GM12872 (cell line): ENCODE results near the gene CHN2.

Experiments used
- TF ChIP-seq, protein P1 (sequence below): IDR thresholded peaks from 3 replicates; pipeline ENCODE4 v1.5.1; 2011; ENCODE audit warnings: low read depth, mild to moderate bottlenecking, low read length, moderate library complexity; ENCODE audit not compliant: insufficient read depth

Gene CHN2

DNA sequence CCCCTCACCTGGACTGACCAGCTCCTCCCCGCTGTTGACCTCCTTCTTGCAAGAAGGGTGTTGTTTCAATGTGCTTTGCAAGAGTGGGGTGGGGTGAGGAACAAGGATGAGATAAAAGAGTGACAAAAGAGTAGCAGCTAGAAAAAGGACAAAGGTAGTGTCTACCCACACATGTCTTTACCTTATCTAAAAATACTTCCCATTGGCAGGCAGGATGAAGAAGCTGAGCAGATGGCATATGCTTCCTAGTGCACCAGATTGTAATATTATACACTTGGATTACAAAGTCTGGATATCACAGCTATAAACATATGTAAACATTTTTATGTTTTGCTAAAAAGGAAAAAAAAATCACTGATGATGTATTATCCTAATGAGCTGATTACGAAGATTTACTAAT is 34.5 kb downstream of the CHN2 start:
- TF ChIP-seq, protein P1, sequence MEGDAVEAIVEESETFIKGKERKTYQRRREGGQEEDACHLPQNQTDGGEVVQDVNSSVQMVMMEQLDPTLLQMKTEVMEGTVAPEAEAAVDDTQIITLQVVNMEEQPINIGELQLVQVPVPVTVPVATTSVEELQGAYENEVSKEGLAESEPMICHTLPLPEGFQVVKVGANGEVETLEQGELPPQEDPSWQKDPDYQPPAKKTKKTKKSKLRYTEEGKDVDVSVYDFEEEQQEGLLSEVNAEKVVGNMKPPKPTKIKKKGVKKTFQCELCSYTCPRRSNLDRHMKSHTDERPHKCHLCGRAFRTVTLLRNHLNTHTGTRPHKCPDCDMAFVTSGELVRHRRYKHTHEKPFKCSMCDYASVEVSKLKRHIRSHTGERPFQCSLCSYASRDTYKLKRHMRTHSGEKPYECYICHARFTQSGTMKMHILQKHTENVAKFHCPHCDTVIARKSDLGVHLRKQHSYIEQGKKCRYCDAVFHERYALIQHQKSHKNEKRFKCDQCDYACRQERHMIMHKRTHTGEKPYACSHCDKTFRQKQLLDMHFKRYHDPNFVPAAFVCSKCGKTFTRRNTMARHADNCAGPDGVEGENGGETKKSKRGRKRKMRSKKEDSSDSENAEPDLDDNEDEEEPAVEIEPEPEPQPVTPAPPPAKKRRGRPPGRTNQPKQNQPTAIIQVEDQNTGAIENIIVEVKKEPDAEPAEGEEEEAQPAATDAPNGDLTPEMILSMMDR, result no peak

DNA sequence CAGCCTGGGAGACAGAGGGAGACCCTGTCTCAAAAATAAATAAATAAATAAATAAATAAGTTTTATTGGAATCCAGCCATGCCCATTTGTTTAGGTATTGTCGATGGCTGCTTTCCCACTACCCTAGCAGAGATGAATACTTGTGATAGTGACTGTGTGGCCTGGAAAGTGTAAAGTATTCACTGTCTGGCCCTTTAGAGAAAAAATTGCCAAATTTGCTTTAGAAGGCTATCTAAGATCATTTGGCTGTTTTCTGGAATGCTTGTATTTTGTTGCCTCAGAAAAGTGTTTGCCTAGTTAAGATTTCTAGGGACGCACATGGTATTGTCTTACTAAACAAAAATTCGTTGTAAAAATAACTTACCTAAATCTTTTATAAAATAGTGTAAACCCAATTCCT is 35.4 kb downstream of the CHN2 start:
- TF ChIP-seq, protein P1, result no peak

DNA sequence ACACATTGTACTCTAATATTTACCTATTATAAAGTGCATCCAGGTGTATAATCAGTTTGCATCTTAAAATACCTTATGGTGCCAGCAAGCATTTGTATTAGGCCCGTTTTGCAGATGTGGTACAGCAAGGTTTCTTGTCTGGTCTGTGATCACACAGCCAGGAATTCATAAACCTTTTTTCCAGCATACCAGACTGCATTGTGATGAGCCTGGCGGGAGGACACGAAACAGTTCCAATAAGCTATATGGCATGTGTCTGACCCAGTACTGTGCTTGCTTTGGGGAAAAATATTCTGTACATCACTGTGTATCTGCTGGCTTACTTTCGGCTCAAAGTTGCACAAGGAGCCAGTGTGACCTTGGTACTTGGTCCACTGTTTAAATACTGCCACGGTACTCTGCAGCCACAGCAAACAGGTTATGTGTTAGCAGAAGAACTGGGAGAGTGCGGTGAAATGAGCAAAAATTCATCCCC is 36.3 kb downstream of the CHN2 start:
- TF ChIP-seq, protein P1, result no peak

DNA sequence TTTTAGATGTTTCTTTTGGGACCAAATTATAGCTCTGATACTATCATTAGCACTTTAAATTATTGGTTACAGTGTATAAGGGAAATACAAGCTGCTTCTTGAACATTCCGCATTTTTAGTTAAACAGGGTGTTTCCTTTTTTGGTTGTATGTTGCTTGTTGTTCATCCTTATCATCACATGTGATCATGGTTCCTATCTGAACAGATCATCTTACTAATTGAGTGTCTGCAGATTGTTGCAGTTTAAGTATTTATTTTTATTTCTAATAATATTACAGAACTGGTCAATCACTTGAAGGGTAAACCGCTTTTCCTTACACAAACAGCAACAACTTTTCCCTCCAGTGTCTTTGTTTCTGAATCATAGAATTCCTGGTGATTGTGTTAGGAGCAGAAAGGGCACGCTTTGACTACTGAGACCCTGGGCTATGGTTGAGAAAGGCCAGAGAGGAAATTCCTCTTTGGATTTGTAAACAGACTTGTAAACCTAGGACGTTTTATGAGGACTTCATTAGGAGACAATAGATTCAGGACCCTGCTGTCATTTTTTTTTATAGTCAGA is 37.2 kb downstream of the CHN2 start:
- TF ChIP-seq, protein P1, result no peak

DNA sequence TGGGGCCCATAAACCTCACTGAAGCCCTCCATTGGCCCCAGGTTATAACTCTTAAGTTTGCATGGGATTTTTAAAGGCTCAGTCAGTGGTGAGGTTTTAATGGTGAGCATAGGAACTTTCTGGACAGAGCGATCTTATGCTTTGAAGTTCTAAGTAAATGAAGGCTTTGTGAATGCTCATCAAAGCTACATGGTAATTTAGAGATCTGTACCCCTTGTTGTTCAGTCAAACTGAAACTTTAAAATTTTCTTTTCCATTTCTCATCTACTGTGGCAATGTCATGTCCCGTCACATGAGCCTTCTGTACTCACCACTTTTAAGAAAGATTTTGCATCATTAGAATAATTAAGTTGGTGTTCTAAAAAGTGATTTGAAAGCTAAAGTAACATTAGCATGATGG is 39.9 kb downstream of the CHN2 start:
- TF ChIP-seq, protein P1, result no peak

DNA sequence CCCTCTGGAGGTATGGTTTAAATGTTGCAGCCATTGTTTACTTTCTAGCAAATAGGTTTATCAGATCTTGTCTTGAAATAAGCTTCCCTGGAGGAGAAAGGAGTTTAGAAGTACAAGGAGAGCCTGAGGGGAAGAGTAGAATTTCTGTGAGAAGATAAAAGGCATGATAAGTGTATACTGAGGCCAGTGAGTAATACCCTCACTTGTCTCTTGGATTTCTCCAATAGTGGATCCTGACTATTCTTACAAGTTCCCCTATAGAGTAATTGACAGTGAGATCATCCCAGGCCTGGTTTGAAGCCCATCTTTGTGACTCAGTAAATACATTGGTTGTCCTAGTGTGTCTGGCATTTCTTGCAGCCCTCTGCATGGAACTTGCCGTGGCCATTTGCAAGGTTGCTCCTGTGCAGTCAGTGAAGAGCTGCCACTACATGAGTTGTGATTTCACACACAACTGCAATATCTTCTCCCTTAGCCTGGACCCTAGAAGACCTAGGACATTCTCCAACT is 41.6 kb downstream of the CHN2 start:
- TF ChIP-seq, protein P1, result no peak

DNA sequence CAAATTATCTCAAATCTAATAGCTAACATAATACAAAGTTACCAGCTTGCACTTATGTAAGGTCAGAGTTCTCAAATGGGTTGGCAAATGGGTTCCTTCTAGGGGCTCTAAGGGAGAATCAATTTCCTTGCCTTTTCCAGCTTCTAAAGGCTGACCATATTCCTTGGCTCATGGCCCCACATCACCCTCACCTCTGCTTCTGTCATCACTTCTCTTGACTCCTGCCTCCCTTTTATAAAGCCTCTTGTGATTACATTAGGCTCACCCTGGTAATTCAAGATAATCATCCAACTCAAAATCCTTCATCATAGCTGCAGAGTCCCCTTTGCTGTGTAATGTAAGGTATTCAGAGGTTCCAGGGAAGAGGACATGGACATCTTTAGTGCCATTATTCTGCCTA is 42.1 kb downstream of the CHN2 start:
- TF ChIP-seq, protein P1, result no peak

DNA sequence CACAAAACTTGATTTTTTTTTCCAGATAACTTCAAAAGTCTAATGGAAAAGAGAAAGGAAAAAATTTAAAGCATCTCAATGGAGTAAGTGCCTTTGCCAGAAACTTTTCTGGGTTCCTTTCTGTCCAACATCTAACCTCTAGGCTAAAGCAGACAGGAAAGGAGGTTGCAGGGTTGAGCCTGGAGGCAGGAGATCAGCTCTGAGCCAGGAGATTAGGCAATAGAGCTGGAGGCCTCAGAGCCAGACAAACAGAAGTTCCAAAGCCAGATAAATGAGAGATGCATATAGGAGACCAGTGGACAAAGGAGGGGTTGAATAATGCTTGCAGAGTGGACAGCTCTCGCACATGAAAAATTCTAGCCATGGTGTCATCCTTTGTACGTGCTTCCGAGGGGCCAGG is 42.9 kb downstream of the CHN2 start:
- TF ChIP-seq, protein P1, result no peak
